ENCODE measurements around the gene CTNNA3. TPM values are rescaled to one million over a fixed set of nuclear protein-coding genes. Genes with fewer than 3 reads are reported as not detected.

Gene CTNNA3
- total and polyA plus RNA-seq, 12 donors, result 2.0 to 213 (median 171) TPM

- H3K4me1 ChIP-seq, result no peaks in the 10 kb centered on the region
- H3K9me3 ChIP-seq, result peaks cover 0 to 19% (median 0%) of the 10 kb centered on the region in 11 donors
- ATAC-seq, result no peak
- H3K27me3 ChIP-seq, result no peaks in the 10 kb centered on the region
- no peak overlapping the region for H3K27ac ChIP-seq
- DNase-seq, result no peak
- no peak for TF ChIP-seq CTCF (IDR thresholded peaks at IDR 0.05)
- intact Hi-C loops (cut with DNase I), result no loop called here
- H3K36me3 ChIP-seq, result no peaks in the 10 kb centered on the region
- H3K4me3 ChIP-seq, result no peak overlapping the region
Observed at GRCh38 chr10:67156239-67156638, 539.8 kb downstream of the CTNNA3 start.

GRCh38 chr10:67151471-67151870, 544.5 kb downstream of the CTNNA3 start:
- Histone ChIP-seq H3K27me3 (no peaks in the 10 kb centered on the region), H3K27ac (no peak overlapping the region), H3K4me1 (no peaks in the 10 kb centered on the region), H3K36me3 (no peaks in the 10 kb centered on the region), H3K4me3 (no peak overlapping the region), H3K9me3 (no peaks in the 10 kb centered on the region)
- DNase-seq (no peak), ATAC-seq (no peak)
- TF ChIP-seq CTCF (IDR thresholded peaks at IDR 0.05), result no peak
- intact Hi-C loops (cut with DNase I), result no loop called here
- 71 to 81% methylated on average over 2 of the region's 2 CpGs for WGBS, 2 donors

GRCh38 chr10:67144530-67144929, 551.5 kb downstream of the CTNNA3 start:
- no peak overlapping the region for H3K4me3 ChIP-seq
- H3K36me3 ChIP-seq, result no peaks in the 10 kb centered on the region
- no peaks in the 10 kb centered on the region for H3K27me3 ChIP-seq
- no peak for DNase-seq
- peaks cover 0 to 8% (median 0%) of the 10 kb centered on the region in 9 donors for H3K4me1 ChIP-seq
- no peak overlapping the region for H3K27ac ChIP-seq
- WGBS, 2 donors, result 61 to 95% methylated on average over 1 of the region's 1 CpG
- no peak for TF ChIP-seq CTCF (IDR thresholded peaks at IDR 0.05)
- no peaks in the 10 kb centered on the region for H3K9me3 ChIP-seq
- ATAC-seq, result no peak
- intact Hi-C loops (cut with DNase I), result no loop called here

DNA sequence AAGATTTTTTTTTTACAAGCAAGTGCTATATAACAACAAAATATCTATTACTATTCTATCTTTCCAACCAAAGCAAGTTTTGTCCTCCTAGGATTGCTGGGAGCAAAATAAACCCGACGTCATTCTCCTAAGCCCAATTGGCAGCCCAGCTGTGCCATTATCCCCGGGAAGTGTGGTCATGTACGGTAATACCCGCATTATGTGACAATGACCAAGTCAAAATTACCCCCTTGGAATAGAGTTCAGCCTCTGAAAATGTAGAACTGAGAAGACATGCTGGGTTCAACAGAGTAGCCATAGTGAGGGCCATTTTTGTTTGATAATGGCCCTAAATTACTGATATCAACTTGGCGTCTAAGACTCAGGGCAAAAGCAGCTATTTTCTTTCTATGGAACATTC, 554.7 kb downstream of the CTNNA3 start:
- peaks cover 0 to 8% (median 0%) of the 10 kb centered on the region in 9 donors for H3K4me1 ChIP-seq
- no peaks in the 10 kb centered on the region for H3K27me3 ChIP-seq
- DNase-seq (no peak), ATAC-seq (no peak)
- TF ChIP-seq CTCF (IDR thresholded peaks at IDR 0.05), result no peak
- 75 to 92% methylated on average over 6 of the region's 6 CpGs for WGBS, 2 donors
- no peak overlapping the region for H3K27ac ChIP-seq
- no peaks in the 10 kb centered on the region for H3K36me3 ChIP-seq
- no peaks in the 10 kb centered on the region for H3K9me3 ChIP-seq
- intact Hi-C loops (cut with DNase I), result no loop called here
- no peak overlapping the region for H3K4me3 ChIP-seq
